ENCODE data around the gene CAPN6.

The CAPN6 gene

DNA sequence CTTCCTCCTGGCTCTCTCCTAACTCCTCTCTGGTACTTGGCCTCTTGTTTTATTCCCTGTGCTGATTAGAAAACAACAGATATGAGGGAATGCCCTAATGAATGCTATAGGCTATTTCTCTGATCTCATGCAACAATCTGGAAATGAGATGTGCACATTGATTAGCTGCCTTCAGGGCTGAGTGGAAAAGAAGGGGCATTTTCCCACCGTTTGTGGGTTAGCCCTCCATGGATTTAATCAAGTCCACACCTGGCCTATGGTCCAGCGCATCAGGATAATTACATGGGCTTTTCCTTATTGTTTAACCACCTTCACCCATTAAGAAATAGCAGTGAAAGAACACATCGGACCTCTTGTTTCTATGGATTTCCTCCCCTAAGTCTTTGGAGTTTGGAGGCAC lies 70.0 kb downstream of the CAPN6 start:
- no peak for DNase-seq (ENCODE audit: low read depth in 2 of 2)

DNA sequence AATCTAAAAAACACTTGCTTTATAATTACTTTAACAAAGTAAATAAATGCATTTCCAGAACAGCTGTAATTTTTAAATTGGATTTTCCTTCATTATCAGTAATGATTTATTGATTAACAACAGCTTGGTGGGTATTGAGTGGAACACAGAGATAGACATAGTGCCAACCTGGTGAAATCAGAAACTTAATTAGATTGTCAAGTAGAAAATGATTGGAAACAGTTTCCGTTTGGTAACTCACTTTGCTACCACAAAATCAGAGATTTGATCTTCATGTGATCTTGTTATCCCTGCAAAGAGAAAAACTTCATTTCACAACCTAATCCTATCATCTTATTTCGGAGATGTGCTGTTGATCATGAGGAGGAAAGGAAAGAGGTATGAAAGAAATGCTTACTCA lies 70.8 kb downstream of the CAPN6 start:
- no peak for DNase-seq (ENCODE audit: low read depth in 2 of 2)

Measured in activated CD8-positive, alpha-beta memory T cell treated with anti-CD3 and anti-CD28 coated beads for 4 hours (primary cell).